Activated T-helper 2 cell treated with anti-CD3 and anti-CD28 coated beads, Interferon-gamma antibody, Interleukin-2, Interleukin-4, amounts not matched to agents 10 μg/mL and 5 μg/mL and 100 μg/mL, durations not matched to agents 14 hours and 24 hours and 36 hours (primary cell): ENCODE measurements around the gene CLN5. TPM values are rescaled to one million over a fixed set of nuclear protein-coding genes. Genes with fewer than 3 reads are reported as not detected.

Experiments
- DNase-seq: peaks from one replicate; pipeline ENCODE4 v3.0.0; 2021; ENCODE audit warnings: low spot score
- H3K27ac Mint-ChIP-seq: one replicate; pipeline ENCODE4 v1.8.0; 2021; ENCODE audit warnings: mixed read lengths
- H3K27me3 Mint-ChIP-seq: one replicate; pipeline ENCODE4 v1.8.0; 2021; ENCODE audit warnings: low read depth, mixed read lengths
- H3K36me3 Mint-ChIP-seq: one replicate; pipeline ENCODE4 v1.8.0; 2021; ENCODE audit warnings: low read depth, mixed read lengths
- H3K4me1 Mint-ChIP-seq: one replicate; pipeline ENCODE4 v1.8.0; 2021; ENCODE audit warnings: low read depth, mixed read lengths
- H3K4me3 Mint-ChIP-seq: one replicate; pipeline ENCODE4 v1.8.0; 2021; ENCODE audit warnings: low read depth, mild to moderate bottlenecking, moderate library complexity, mixed read lengths
- H3K9me3 Mint-ChIP-seq: one replicate; pipeline ENCODE4 v1.8.0; 2021; ENCODE audit warnings: mixed read lengths
- intact Hi-C: fragments of 100-400 bp; cut with micrococcal nuclease; formaldehyde crosslinking; loops from one replicate; pipeline ENCODE4 v1.15.1; 2023
- total RNA-seq: library from RNA; stranded (reverse); gene quantifications from 2 replicates; pipeline ENCODE4 v1.2.3, GENCODE V29; 2022

The CLN5 gene
- total RNA-seq, 1 donor from 2014 or later = 15.8 TPM

DNA sequence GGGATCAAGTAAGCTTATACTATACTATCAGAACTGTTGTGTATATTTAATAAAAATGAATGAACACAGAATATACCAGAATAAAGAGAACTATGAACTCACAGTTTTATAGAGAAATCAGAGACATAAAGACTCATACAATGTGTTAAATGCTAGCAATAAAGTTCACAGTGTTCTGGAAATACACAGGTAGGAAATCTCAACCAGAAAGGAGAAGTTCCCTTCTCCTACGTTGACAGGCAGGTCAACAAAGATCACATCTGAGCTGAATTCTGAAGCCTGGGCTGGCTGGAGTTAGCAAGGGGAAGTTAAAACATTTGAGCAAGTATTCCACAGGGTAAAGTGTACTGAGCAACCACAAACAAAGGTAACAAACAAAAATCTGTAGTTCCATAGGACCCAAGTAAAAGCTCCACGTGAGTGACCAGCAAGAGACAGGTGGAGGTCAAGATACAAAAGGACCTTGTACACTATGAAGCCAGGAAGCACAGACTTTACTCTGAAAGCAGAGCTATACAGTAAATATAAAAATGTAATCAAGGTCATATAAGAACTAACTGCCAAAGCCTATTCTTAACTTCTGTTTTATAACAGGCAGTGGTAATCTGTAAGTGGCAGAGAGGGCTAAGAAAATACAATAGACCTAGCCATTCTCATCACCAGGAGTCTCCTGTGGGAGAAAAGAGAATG, 22.1 kb downstream of the CLN5 start:
- H3K4me1 Mint-ChIP-seq = peaks cover 33% of the 10 kb centered on the region
- H3K27ac Mint-ChIP-seq = no peak overlapping the region
- DNase-seq = no peak
- peaks cover 84% of the 10 kb centered on the region for H3K36me3 Mint-ChIP-seq
- no peaks in the 10 kb centered on the region for H3K27me3 Mint-ChIP-seq
- H3K9me3 Mint-ChIP-seq = no peaks in the 10 kb centered on the region
- intact Hi-C loops = no loop called here
- no peak overlapping the region for H3K4me3 Mint-ChIP-seq

- intact Hi-C loops = loop anchor here (1.0 kb wide), 1 partner anchor 8 kb away; no protein-coding TSS in a partner anchor
- no peaks in the 10 kb centered on the region for H3K27me3 Mint-ChIP-seq
- DNase-seq = no peak
Observed at GRCh38 chr13:77014906-77015685, 23.2 kb downstream of the CLN5 start.

DNA sequence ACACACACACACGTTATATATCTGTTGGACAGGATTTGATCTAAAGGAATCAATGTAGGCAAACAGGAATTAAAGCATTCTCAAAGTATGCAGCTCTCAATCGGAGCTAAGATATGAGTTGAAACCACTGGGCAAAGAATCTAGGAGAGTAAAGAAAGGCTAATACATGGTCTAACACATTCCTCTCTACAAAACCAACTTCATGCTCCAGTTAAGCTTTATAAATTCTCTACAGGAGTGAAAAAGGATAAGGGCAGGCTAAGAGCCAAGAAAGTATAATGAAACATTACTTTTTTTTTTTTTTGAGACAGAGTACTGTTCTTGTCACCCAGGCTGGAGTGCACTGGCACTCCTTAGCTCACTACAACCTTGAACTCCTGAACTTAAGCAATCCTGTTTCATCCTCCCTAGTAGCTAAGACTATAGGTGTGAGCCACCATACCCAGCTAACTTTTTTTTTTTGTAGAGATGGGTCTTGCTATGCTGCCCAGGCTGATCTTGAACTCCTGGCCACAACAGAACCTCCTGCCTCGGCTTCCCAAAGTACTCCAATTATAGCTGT, 24.5 kb downstream of the CLN5 start:
- no peaks in the 10 kb centered on the region for H3K9me3 Mint-ChIP-seq
- intact Hi-C loops = no loop called here

More at GRCh38 chr13:77014906-77015685, 23.2 kb downstream of the CLN5 start:
- H3K27ac Mint-ChIP-seq = no peak overlapping the region
- H3K4me3 Mint-ChIP-seq = no peak overlapping the region
- peaks cover 28% of the 10 kb centered on the region for H3K4me1 Mint-ChIP-seq
- peaks cover 78% of the 10 kb centered on the region for H3K36me3 Mint-ChIP-seq
- no peaks in the 10 kb centered on the region for H3K9me3 Mint-ChIP-seq

GRCh38 chr13:77016888-77017623, 25.2 kb downstream of the CLN5 start:
- peaks cover 65% of the 10 kb centered on the region for H3K36me3 Mint-ChIP-seq
- H3K4me1 Mint-ChIP-seq = peaks cover 32% of the 10 kb centered on the region
- H3K27ac Mint-ChIP-seq = no peak overlapping the region
- no peaks in the 10 kb centered on the region for H3K9me3 Mint-ChIP-seq
- no peaks in the 10 kb centered on the region for H3K27me3 Mint-ChIP-seq
- intact Hi-C loops = no loop called here
- DNase-seq = no peak
- H3K4me3 Mint-ChIP-seq = no peak overlapping the region

More for the DNA sequence above, 24.5 kb downstream of the CLN5 start:
- DNase-seq = no peak
- H3K36me3 Mint-ChIP-seq = peaks cover 68% of the 10 kb centered on the region
- H3K4me1 Mint-ChIP-seq = peaks cover 30% of the 10 kb centered on the region
- no peak overlapping the region for H3K4me3 Mint-ChIP-seq
- no peak overlapping the region for H3K27ac Mint-ChIP-seq
- no peaks in the 10 kb centered on the region for H3K27me3 Mint-ChIP-seq

DNA sequence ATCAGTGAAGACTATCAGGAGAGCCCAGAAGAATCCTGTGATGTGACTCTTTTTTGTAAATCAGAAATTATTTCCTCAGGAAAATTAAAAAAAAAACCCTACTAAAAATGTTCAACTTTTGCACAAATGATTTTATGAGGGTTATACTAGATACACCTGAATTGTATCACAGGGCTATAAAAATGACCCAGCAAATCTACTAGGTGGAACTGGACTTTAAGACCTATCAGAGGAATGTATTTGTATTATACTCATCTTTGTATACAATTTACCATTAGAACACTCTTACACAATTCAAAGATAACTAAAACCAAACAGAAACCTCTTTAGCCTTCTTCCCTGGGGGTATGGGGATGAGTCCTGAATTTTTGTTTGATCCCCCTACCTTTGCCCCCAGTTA, 27.9 kb downstream of the CLN5 start:
- intact Hi-C loops = loop anchor here (10.0 kb wide), 3 partner anchors 275 to 1705 kb away; no protein-coding TSS in a partner anchor
- Mint-ChIP-seq H3K4me1 (peaks cover 46% of the 10 kb centered on the region), H3K4me3 (no peak overlapping the region), H3K27ac (no peak overlapping the region), H3K9me3 (no peaks in the 10 kb centered on the region), H3K27me3 (no peaks in the 10 kb centered on the region), H3K36me3 (peaks cover 56% of the 10 kb centered on the region)
- no peak for DNase-seq

DNA sequence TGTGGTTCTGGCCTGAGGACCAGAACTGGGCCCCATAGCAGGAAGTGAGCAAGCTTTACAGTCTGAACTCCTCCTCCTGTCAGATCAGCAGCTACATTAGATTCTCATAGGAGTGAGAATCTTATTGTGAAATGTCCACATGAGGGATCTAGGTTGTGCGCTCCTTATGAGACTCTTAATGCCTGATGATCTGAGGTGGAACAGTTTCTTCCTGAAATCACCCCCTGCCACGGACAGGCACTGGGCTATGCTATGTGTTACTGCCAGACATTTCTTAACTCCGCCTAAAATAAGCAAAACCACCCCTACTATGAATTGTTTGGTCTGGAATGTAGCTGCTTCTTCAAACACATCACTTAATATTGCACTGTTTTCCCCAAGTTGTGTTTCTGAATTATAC, 30.5 kb downstream of the CLN5 start:
- H3K4me3 Mint-ChIP-seq = no peak overlapping the region
- no peaks in the 10 kb centered on the region for H3K27me3 Mint-ChIP-seq
- H3K9me3 Mint-ChIP-seq = no peaks in the 10 kb centered on the region
- no peak for DNase-seq
- H3K4me1 Mint-ChIP-seq = peaks cover 50% of the 10 kb centered on the region
- no peak overlapping the region for H3K27ac Mint-ChIP-seq
- H3K36me3 Mint-ChIP-seq = peaks cover 40% of the 10 kb centered on the region
- intact Hi-C loops = loop anchor here (10.0 kb wide), 3 partner anchors 272 to 1708 kb away; no protein-coding TSS in a partner anchor

DNA sequence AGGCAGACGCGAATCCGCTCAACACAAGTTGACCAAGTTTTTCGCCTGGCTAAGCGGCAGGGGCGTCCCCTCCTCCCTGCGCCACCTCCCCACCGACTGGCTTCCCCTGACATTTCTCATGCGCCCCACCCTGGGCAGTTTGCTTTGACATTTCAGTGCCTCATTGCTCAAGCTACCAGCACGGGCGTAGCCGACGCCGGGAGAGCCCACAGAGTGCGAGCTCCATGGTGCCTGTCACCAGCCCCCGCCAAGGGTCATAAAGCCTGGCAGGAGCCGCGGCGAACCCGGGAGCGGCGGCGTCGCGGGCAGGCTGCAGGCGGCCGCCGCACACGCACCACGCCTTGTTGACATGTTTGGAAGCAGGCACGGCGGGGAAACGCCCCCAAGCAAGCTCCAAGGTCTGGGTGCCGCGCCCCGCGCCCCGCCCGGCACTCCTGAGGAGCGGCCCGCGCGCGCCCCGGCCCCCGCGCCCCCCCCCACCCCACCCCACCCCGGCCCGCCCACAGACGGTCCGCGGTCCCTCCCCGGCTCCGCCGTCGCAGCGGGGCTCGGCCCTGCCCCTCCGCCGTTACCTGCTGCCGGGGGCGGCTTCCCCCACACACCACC, 34.5 kb downstream of the CLN5 start:
- Mint-ChIP-seq H3K4me1 (peaks cover 56% of the 10 kb centered on the region), H3K4me3 (peak overlapping the region; percentile 98), H3K27me3 (no peaks in the 10 kb centered on the region), H3K36me3 (peaks cover 25% of the 10 kb centered on the region), H3K27ac (peak overlapping the region; percentile 95), H3K9me3 (no peaks in the 10 kb centered on the region)
- DNase-seq = peak; percentile 81
- intact Hi-C loops = loop anchor here (2.0 to 10.0 kb wide), 5 partner anchors 158 to 1712 kb away; partner anchors contain the start of gene SLAIN1

- H3K9me3 Mint-ChIP-seq = no peaks in the 10 kb centered on the region
- peak within 1 kb of the TSS; percentile 98 for H3K4me3 Mint-ChIP-seq
- intact Hi-C loops = loop anchor here (1.0 to 10.0 kb wide), 8 partner anchors 35 to 1712 kb away; partner anchors contain the start of genes CLN5, MYCBP2 and SLAIN1
- H3K4me1 Mint-ChIP-seq = peaks cover 51% of the 10 kb centered on the region
- H3K27me3 Mint-ChIP-seq = no peaks in the 10 kb centered on the region
- peaks cover 21% of the 10 kb centered on the region for H3K36me3 Mint-ChIP-seq
- DNase-seq = peak; percentile 76
- peak within 1 kb of the TSS; percentile 95 for H3K27ac Mint-ChIP-seq
Observed at GRCh38 chr13:77026861-77027621, 35.2 kb downstream of the CLN5 start, which contains the start of gene FBXL3. Gene FBXL3, minus strand, starts transcription at chr13:77027159. Its CDS starts 5,299 bp downstream, at chr13:77021860.

DNA sequence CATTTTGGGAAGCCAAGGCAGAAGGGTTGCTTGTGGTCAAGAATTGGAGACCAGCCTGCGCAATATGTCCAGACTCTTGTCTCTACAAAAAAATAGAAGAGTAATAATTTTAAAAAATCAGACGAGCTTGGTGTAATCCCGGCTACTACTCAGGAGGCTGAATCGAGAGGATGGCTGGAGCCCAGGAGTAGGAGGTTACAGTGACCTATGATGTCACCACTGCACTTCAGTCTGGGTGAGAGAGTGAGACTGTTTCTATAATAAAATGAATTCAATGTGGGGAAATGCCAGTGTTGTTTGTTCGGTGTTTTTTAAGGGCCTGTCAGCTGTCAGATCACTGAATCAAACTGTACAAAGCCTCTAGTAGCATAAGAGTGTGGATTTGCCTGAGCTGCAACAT, 36.3 kb downstream of the CLN5 start:
- intact Hi-C loops = loop anchor here (10.0 kb wide), 3 partner anchors 267 to 1713 kb away; no protein-coding TSS in a partner anchor

DNA sequence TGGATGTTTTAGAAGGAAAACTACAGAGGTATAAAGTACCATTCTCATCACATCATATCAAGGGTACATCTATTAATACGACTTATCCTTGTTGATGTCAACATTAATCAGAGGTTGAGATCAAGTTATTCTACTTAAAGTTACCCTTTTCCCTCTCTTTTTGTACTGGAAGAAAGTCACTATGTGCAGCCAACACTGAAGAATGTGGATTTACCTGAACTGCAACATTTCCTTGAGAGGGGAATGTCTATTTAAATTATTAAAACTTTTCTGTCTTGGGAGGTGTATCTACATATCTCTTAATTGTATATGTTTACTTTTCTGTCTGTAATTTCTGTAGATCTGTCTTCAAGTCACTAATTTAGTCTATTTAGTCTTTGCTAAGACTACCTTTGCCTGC, 37.6 kb downstream of the CLN5 start:
- Mint-ChIP-seq H3K4me3 (no peak overlapping the region), H3K27me3 (no peaks in the 10 kb centered on the region), H3K27ac (no peak overlapping the region), H3K4me1 (peaks cover 37% of the 10 kb centered on the region), H3K36me3 (peaks cover 8% of the 10 kb centered on the region), H3K9me3 (no peaks in the 10 kb centered on the region)
- intact Hi-C loops = loop anchor here (10.0 kb wide), 3 partner anchors 265 to 1715 kb away; no protein-coding TSS in a partner anchor
- DNase-seq = no peak

More for the DNA sequence above, 36.3 kb downstream of the CLN5 start:
- DNase-seq = no peak
- H3K27me3 Mint-ChIP-seq = no peaks in the 10 kb centered on the region
- peak overlapping the region; percentile 92 for H3K4me3 Mint-ChIP-seq
- H3K36me3 Mint-ChIP-seq = peaks cover 16% of the 10 kb centered on the region
- peaks cover 40% of the 10 kb centered on the region for H3K4me1 Mint-ChIP-seq
- peak overlapping the region; percentile 64 for H3K27ac Mint-ChIP-seq
- H3K9me3 Mint-ChIP-seq = no peaks in the 10 kb centered on the region

- DNase-seq = no peak
- no peaks in the 10 kb centered on the region for H3K36me3 Mint-ChIP-seq
- H3K4me3 Mint-ChIP-seq = no peak overlapping the region
- intact Hi-C loops = no loop called here
- no peaks in the 10 kb centered on the region for H3K27me3 Mint-ChIP-seq
- H3K9me3 Mint-ChIP-seq = no peaks in the 10 kb centered on the region
- H3K4me1 Mint-ChIP-seq = peaks cover 33% of the 10 kb centered on the region
- H3K27ac Mint-ChIP-seq = no peak overlapping the region
Observed at GRCh38 chr13:77031656-77032243, 39.9 kb downstream of the CLN5 start.
